ENCODE data around the gene TBPL2.
"Not testable (repeated sequence)": the region's sequence is repeated elsewhere in the genome, so short reads cannot be mapped to it uniquely, and the experiment has no call there.

The TBPL2 gene

DNA sequence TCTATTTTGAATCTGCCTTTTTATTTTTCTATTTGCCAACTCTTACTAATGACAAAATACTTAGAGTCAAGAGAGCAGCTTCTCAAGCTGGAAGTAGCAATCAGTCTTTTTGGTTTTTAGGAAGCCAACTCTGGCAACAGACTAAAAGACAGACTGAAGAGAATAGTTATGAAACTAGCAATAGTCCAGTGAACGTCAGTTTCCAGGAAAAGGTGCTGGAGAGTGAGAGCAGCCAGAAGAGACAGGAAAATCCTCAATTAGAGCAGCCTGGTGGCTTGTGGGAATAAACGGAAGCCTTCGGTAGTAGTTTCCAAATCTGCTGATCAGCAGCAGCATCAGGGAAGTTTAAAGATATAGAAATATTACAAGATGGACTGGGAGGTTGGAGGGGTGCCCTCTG, 55.9 kb downstream of the TBPL2 start:
- ATAC-seq: no peak
- TF ChIP-seq, protein P1, sequence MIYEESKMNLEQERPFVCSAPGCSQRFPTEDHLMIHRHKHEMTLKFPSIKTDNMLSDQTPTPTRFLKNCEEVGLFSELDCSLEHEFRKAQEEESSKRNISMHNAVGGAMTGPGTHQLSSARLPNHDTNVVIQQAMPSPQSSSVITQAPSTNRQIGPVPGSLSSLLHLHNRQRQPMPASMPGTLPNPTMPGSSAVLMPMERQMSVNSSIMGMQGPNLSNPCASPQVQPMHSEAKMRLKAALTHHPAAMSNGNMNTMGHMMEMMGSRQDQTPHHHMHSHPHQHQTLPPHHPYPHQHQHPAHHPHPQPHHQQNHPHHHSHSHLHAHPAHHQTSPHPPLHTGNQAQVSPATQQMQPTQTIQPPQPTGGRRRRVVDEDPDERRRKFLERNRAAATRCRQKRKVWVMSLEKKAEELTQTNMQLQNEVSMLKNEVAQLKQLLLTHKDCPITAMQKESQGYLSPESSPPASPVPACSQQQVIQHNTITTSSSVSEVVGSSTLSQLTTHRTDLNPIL (CRISPR knock-in tag; IDR thresholded peaks at IDR 0.05; ENCODE audit: low read depth): no peak
- no peak for TF ChIP-seq ARNTL (CRISPR knock-in tag; IDR thresholded peaks at IDR 0.05; ENCODE audit: borderline replicate concordance, low read depth)
- no peak for TF ChIP-seq OSR1 (CRISPR knock-in tag; IDR thresholded peaks at IDR 0.05)
- no peak for TF ChIP-seq CSDC2 (CRISPR knock-in tag; IDR thresholded peaks at IDR 0.05)
- TF ChIP-seq ESRRG (CRISPR knock-in tag; IDR thresholded peaks at IDR 0.05): no peak
- TF ChIP-seq ZFP30 (CRISPR knock-in tag; IDR thresholded peaks at IDR 0.05): no peak

- TF ChIP-seq, protein P1 (CRISPR knock-in tag; IDR thresholded peaks at IDR 0.05; ENCODE audit: low read depth): no peak
- no peak for TF ChIP-seq PATZ1 (CRISPR knock-in tag; IDR thresholded peaks at IDR 0.05; ENCODE audit: borderline replicate concordance)
- no peak for TF ChIP-seq TOX (CRISPR knock-in tag; IDR thresholded peaks at IDR 0.05; ENCODE audit: borderline replicate concordance)
- no peak for TF ChIP-seq CSDC2 (CRISPR knock-in tag; IDR thresholded peaks at IDR 0.05)
- no peak for TF ChIP-seq BACH2 (CRISPR knock-in tag; IDR thresholded peaks at IDR 0.05; ENCODE audit: borderline replicate concordance)
- TF ChIP-seq PPARA (CRISPR knock-in tag; IDR thresholded peaks at IDR 0.05; ENCODE audit: borderline replicate concordance): no peak
- no peak for TF ChIP-seq OSR1 (CRISPR knock-in tag; IDR thresholded peaks at IDR 0.05)
- TF ChIP-seq CSRNP3 (CRISPR knock-in tag; IDR thresholded peaks at IDR 0.05): no peak
- no peak for TF ChIP-seq ZFP3 (CRISPR knock-in tag; IDR thresholded peaks at IDR 0.05)
- no peak for TF ChIP-seq TSHZ2 (CRISPR knock-in tag; IDR thresholded peaks at IDR 0.05)
- TF ChIP-seq POU6F1 (CRISPR knock-in tag; IDR thresholded peaks at IDR 0.05; ENCODE audit: borderline replicate concordance, low read depth): no peak
- ATAC-seq: no peak
Observed at GRCh38 chr14:55383541-55384140, 56.8 kb downstream of the TBPL2 start.

DNA sequence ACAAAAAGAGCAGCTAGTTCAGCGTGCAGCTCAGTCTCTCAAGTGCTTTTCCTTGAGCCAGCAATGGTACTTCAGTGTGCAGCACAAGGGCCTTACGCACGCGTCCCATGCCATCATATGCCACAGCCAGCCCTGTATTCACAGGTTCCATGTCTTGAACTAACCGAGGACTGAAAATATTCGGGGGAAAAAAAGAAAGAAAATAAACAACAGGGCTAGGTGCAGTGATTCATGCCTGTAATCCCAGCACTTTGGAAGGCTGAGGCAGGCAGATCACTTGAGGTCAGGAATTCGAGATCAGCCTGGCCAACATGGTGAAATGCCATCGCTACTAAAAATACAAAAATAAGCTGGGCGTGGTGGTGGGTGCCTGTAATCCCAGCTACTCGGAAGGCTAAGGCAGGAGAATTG, 57.4 kb downstream of the TBPL2 start:
- not testable (repeated sequence) for ATAC-seq

- TF ChIP-seq TCF4 (CRISPR knock-in tag; IDR thresholded peaks at IDR 0.05; ENCODE audit: borderline replicate concordance) (no peak), ZNF8 (CRISPR knock-in tag; IDR thresholded peaks at IDR 0.05) (no peak), ZC3H10 (CRISPR knock-in tag; IDR thresholded peaks at IDR 0.05) (no peak), ZNF565 (CRISPR knock-in tag; conservative IDR thresholded peaks at IDR 0.05; ENCODE audit: low read depth) (no peak)
- ATAC-seq: no peak
Observed at GRCh38 chr14:55382483-55382882, 57.9 kb downstream of the TBPL2 start.

All from SK-N-SH treated with all-trans-retinoic acid at 6 μM for 48 hours (cell line).